8988T (cell line): Measurements from ENCODE around the gene TRIM6.
"Not testable (repeated sequence)": the region's sequence is repeated elsewhere in the genome, so short reads cannot be mapped to it uniquely, and the experiment has no call there.

ENCODE experiments used
- DNase-seq: peaks from one replicate; pipeline ENCODE4 v3.0.0; 2011

TRIM6 gene

GRCh38 chr11:5604896-5605295 is 8.5 kb downstream of the TRIM6 start:
- DNase-seq, result no peak

GRCh38 chr11:5605849-5606248 is 9.4 kb downstream of the TRIM6 start:
- no peak for DNase-seq

GRCh38 chr11:5608808-5609207 is 12.4 kb downstream of the TRIM6 start:
- DNase-seq, result no peak

DNA sequence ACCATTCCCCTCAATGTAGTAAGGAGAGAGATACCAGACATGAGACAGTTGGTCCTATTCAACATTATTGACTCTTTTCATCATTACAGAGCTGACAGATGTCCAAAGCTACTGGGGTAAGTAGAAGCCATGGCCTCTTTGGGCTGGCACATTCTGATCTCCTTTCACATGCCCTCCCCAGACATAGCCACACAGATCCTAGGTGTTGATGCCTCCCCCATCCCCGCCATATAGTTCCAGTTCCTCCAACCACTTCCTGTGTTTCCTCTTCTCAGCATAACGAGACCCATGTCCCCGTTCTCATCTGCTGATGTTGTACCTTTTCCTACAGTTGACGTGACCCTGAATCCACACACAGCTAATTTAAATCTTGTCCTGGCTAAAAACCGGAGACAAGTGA is 14.0 kb downstream of the TRIM6 start:
- no peak for DNase-seq

GRCh38 chr11:5611627-5612026 is 15.2 kb downstream of the TRIM6 start:
- no peak for DNase-seq

GRCh38 chr11:5618807-5619206 is 22.4 kb downstream of the TRIM6 start:
- no peak for DNase-seq

- no peak for DNase-seq
Observed at GRCh38 chr11:5620651-5621521, 24.4 kb downstream of the TRIM6 start.

DNA sequence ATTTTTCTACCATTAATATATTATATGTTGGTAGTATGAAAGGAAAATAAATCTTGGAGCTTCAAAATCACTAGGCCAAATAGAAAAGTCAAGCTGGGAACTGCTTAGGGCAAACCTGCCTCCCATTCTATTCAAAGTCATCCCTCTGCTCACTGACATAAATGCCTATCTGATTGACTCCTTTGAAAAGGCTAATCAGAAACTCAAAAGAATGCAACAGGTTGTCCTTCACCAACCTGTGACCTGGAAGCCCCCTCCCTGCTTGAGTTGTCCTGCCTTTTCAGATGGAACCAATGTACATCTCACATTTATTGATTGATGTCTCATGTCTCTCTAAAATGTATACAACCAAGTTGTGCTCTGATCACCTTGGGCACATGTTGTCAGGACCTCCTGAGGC is 25.1 kb downstream of the TRIM6 start:
- no peak for DNase-seq

- DNase-seq, result no peak
Observed at GRCh38 chr11:5622802-5623201, 26.4 kb downstream of the TRIM6 start.

DNA sequence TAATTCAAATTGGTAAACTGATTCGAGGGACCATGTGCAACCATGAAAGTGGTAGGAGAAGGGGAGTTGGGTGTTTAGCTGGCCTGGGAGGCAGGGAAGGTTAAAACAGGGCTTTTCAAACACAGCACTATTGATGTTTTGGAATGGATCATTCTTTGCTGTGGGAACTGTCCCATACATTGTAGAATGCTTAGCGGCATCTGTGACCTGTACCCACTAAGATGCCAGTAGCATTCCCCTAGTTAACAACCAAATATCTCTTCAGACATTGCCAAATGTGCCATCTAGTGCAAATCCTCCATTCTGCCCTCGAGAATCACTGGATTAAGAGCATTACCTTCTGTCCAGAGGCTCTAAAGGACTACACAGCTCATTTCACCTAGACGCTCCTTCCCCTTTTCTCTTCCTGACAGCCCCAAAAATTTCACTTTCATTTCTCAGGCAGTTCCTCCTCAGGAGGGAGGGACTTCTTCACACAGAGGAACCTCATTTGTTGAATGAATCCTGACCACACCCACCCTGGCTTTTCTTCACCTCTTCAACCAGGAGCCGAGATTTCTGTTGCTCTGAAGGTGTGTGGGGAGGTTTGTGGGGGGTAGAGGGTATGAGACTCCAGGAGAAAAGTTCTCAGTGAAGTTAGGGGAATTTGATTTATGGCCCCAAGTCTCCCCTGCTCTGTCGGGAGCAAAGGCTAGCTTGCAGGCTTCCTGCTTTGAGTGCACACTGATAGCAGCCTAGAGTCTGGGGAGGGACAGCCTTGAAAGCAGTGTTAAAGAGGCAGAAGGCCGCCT is 28.2 kb downstream of the TRIM6 start, which contains the start of gene TRIM34:
TSS of gene TRIM34 (plus strand) at position 513 of the 791 bp plus-strand sequence. CDS start 7,331 bp downstream, outside the sequence.
- peak; percentile 52 for DNase-seq

DNA sequence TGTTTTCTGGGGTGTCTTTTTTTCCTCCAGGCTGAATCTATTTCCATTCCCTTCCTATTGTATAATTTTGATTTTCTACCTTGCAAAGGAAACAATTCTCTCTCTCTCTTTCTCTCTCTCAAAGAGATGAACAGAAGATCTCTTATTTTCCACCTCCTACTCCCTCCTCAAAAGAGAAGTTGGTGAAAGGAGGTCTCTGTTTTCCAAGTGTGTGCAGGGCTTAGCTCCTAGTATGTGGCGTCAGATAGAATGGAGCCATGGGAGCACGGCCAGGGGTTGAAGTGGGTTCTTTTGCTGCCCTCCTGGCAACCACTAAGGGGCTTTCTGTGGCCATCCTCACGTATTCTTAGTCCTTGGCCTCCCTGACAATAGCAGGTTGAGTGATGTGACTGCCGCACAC is 28.8 kb downstream of the TRIM6 start:
- DNase-seq, result no peak

- no peak for DNase-seq
Observed at GRCh38 chr11:5626196-5626595, 29.8 kb downstream of the TRIM6 start.

DNA sequence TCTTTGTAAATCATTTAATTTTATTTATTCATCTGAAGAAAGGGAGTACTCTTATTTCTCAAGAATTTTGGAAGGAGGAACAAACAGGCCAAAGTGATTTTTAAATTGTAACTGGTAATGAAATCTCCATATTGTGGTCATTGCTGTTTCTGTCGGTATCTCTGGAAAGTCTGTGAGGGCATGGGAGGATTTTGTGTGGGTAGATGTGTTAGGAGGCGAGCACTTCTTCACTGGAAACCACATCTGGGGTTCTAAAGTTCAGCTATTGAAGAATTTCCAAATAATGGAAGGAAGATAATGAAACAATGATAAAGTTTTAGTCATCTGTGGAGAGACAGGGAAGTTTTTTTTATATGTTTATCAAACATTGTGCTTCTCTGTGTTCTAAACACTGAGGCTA is 35.0 kb downstream of the TRIM6 start:
- DNase-seq, result no peak

DNA sequence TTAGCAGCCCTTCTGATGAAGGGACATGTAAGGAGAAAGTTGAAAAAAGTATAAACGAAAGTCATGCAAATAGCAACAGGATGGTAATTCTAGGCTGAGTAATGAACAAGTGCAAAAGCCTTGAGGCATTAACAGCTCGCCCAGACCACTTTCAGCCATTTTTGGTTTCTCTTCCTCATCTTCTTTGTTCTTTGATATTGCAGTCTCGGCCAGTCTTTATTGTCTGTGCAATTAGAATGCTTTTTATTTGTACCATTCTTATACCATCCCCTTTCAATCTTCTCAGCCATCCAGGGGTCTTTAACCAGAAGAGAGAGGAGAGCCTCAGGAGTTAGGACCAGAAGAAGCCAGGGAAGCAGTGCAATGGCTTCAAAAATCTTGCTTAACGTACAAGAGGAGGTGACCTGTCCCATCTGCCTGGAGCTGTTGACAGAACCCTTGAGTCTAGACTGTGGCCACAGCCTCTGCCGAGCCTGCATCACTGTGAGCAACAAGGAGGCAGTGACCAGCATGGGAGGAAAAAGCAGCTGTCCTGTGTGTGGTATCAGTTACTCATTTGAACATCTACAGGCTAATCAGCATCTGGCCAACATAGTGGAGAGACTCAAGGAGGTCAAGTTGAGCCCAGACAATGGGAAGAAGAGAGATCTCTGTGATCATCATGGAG is 35.7 kb downstream of the TRIM6 start:
- no peak for DNase-seq

GRCh38 chr11:5639953-5640352 is 43.5 kb downstream of the TRIM6 start:
- no peak for DNase-seq

DNA sequence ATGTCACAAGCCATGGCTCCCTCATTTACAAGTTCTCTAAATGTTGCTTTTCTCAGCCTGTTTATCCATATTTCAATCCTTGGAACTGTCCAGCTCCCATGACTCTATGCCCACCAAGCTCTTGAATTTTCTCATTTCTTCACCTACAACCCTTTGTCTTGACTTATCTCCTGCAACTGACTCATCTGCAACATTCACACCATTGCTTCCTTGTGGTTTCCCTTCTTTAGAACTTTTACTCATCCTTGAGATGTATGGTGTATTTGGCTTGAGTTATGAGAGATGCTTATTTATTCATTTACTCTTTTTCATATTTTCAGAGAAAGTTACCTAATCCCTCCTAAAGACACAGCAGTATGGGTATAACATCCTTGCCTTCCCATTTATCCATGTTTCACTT is 47.1 kb downstream of the TRIM6 start:
- DNase-seq, result no peak

DNA sequence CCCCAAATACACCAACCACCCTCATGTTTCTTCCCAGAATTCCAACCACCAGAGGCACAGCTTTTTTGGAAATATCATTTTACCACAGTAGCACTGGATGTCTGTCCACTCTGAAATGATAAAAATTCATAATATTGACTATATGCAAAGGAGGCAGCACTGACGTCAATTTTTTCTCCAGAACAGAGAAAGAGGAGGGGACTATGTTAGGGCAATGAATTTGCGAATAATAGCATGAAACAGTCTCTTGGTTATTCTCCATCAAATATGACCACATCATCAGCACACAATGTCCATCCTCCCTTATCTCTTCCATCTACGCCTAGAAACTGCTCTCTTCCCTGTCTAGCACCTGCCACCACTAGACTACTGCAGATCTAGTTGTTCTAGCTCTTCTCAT is 49.7 kb downstream of the TRIM6 start:
- no peak for DNase-seq

DNA sequence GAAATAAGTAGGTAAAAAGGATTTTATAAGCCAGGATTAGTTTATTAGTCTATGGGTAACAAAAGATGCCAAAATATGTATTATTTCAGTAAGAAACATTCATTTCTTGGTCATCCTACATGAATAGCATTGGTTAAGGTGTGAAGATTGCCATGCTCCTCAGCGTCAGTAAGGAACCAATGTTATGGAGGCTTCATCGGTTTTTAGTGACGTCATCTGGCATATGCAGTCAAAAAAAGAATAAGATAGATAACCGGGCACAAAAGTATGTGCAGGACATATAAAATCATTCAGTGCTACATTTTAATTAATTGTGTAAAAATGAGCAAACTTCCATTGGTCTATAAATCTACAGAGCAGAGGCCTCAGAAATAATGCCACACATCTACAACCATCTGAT is 59.0 kb downstream of the TRIM6 start:
- no peak for DNase-seq

DNA sequence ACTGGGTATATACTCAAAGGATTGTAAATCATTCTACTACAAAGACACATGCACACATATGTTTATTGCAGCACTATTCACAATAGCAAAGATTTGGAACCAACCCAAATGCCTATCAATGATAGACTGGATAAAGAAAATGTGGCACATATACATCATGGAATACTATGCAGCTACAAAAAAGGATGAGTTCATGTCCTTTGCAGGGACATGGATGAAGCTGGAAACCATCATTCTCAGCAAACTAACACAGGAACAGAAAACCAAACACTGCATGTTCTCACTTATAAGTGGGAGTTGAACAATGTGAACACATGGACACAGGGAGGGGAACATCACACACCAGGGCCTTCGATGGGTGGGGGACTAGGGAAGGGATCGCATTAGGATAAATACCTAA is 60.5 kb downstream of the TRIM6 start:
- DNase-seq, result not testable (repeated sequence)

GRCh38 chr11:5658318-5658717 is 61.9 kb downstream of the TRIM6 start:
- DNase-seq, result no peak
